OCI-M2 (cell line): ENCODE data around the gene FGGY.
"Not testable (repeated sequence)": the region's sequence is repeated elsewhere in the genome, so short reads cannot be mapped to it uniquely, and the experiment has no call there.

Experiments used
- DNase-seq: peaks from one replicate; lab custom pipeline; 2025; ENCODE audit not compliant: unreplicated experiment; lab: John Stamatoyannopoulos, UW

Gene FGGY

GRCh38 chr1:59477286-59477685, 180.4 kb downstream of the FGGY start:
- no peak for DNase-seq

- no peak for DNase-seq
Observed at GRCh38 chr1:59477867-59478266, 181.0 kb downstream of the FGGY start.

GRCh38 chr1:59478822-59479221, 181.9 kb downstream of the FGGY start:
- DNase-seq = no peak

GRCh38 chr1:59480188-59480888, 183.4 kb downstream of the FGGY start:
- no peak for DNase-seq

- DNase-seq = no peak
Observed at GRCh38 chr1:59481881-59482505, 185.1 kb downstream of the FGGY start.

- no peak for DNase-seq
Observed at GRCh38 chr1:59482986-59483385, 186.1 kb downstream of the FGGY start.

GRCh38 chr1:59484096-59484495, 187.2 kb downstream of the FGGY start:
- no peak for DNase-seq

GRCh38 chr1:59485171-59485570, 188.3 kb downstream of the FGGY start:
- no peak for DNase-seq

GRCh38 chr1:59485949-59486348, 189.1 kb downstream of the FGGY start:
- DNase-seq = no peak

- no peak for DNase-seq
Observed at GRCh38 chr1:59486615-59487014, 189.7 kb downstream of the FGGY start.

- no peak for DNase-seq
Observed at GRCh38 chr1:59487335-59488031, 190.6 kb downstream of the FGGY start.

- DNase-seq = no peak
Observed at GRCh38 chr1:59492500-59492899, 195.6 kb downstream of the FGGY start.

GRCh38 chr1:59494145-59494833, 197.4 kb downstream of the FGGY start:
- no peak for DNase-seq

GRCh38 chr1:59496156-59496555, 199.3 kb downstream of the FGGY start:
- not testable (repeated sequence) for DNase-seq

- no peak for DNase-seq
Observed at GRCh38 chr1:59497616-59498015, 200.7 kb downstream of the FGGY start.

GRCh38 chr1:59498640-59499039, 201.7 kb downstream of the FGGY start:
- no peak for DNase-seq

GRCh38 chr1:59499273-59499942, 202.5 kb downstream of the FGGY start:
- no peak for DNase-seq

- DNase-seq = no peak
Observed at GRCh38 chr1:59499943-59500569, 203.2 kb downstream of the FGGY start.

GRCh38 chr1:59500950-59501742, 204.3 kb downstream of the FGGY start:
- no peak for DNase-seq
